ENCODE measurements around the gene LRP2.
"Not testable (repeated sequence)": the region's sequence is repeated elsewhere in the genome, so short reads cannot be mapped to it uniquely, and the experiment has no call there.

GRCh38 chr2:169304689-169305088, 57.6 kb downstream of the LRP2 start:
- not testable (repeated sequence) for TF ChIP-seq CTCF (IDR thresholded peaks at IDR 0.05; ENCODE audit: low read depth, low read length); POLR2A (IDR thresholded peaks at IDR 0.05; ENCODE audit: extremely low read depth, insufficient read length); MAX (IDR thresholded peaks at IDR 0.05; ENCODE audit: low read depth, low read length)

All from NB4 (cell line).